HL-60 (cell line): ENCODE measurements around the gene ESR2.
"Not testable (repeated sequence)": the region's sequence is repeated elsewhere in the genome, so short reads cannot be mapped to it uniquely, and the experiment has no call there.

Experiments used
- POLR2AphosphoS5 ChIP-seq: IDR thresholded peaks from 2 replicates; pipeline ENCODE4 v1.6.1; 2012; ENCODE audit warnings: low read depth
- SPI1 ChIP-seq: IDR thresholded peaks from 2 replicates; pipeline ENCODE4 v1.6.1; 2012; ENCODE audit warnings: low read depth, mild to moderate bottlenecking, borderline replicate concordance
- TF ChIP-seq, protein P1 (sequence below): IDR thresholded peaks from one replicate; pipeline ENCODE4 v1.5.1; 2011; ENCODE audit warnings: low read length, control low read depth, inconsistent platforms; ENCODE audit not compliant: insufficient read depth
- TF ChIP-seq, protein P2 (sequence below): IDR thresholded peaks from 2 replicates; pipeline ENCODE4 v1.6.1; 2012; ENCODE audit warnings: low read depth; ENCODE audit not compliant: insufficient replicate concordance

DNA sequence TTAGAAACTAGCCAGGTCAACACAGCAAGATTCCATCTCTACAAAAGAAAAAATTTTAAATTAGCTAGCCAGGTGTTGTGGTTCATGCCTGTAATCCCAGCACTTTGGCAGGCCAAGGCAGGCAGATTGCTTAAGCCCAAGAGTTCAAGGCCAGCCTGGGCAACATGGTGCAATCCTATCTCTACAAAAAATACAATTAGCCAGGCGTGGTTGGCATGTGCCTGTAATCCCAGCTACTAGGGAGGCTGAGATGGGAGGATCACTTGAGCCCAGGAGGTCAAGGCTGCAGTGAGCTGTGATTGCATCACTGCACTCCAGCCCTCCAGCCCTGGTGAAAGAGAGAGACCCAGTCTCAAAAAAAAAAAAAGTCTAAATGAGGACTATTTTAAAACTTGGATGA lies 24.5 kb upstream of the ESR2 start:
- TF ChIP-seq, protein P1, sequence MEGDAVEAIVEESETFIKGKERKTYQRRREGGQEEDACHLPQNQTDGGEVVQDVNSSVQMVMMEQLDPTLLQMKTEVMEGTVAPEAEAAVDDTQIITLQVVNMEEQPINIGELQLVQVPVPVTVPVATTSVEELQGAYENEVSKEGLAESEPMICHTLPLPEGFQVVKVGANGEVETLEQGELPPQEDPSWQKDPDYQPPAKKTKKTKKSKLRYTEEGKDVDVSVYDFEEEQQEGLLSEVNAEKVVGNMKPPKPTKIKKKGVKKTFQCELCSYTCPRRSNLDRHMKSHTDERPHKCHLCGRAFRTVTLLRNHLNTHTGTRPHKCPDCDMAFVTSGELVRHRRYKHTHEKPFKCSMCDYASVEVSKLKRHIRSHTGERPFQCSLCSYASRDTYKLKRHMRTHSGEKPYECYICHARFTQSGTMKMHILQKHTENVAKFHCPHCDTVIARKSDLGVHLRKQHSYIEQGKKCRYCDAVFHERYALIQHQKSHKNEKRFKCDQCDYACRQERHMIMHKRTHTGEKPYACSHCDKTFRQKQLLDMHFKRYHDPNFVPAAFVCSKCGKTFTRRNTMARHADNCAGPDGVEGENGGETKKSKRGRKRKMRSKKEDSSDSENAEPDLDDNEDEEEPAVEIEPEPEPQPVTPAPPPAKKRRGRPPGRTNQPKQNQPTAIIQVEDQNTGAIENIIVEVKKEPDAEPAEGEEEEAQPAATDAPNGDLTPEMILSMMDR, result not testable (repeated sequence)
- TF ChIP-seq POLR2AphosphoS5, SPI1: not testable (repeated sequence)
- TF ChIP-seq, protein P2, sequence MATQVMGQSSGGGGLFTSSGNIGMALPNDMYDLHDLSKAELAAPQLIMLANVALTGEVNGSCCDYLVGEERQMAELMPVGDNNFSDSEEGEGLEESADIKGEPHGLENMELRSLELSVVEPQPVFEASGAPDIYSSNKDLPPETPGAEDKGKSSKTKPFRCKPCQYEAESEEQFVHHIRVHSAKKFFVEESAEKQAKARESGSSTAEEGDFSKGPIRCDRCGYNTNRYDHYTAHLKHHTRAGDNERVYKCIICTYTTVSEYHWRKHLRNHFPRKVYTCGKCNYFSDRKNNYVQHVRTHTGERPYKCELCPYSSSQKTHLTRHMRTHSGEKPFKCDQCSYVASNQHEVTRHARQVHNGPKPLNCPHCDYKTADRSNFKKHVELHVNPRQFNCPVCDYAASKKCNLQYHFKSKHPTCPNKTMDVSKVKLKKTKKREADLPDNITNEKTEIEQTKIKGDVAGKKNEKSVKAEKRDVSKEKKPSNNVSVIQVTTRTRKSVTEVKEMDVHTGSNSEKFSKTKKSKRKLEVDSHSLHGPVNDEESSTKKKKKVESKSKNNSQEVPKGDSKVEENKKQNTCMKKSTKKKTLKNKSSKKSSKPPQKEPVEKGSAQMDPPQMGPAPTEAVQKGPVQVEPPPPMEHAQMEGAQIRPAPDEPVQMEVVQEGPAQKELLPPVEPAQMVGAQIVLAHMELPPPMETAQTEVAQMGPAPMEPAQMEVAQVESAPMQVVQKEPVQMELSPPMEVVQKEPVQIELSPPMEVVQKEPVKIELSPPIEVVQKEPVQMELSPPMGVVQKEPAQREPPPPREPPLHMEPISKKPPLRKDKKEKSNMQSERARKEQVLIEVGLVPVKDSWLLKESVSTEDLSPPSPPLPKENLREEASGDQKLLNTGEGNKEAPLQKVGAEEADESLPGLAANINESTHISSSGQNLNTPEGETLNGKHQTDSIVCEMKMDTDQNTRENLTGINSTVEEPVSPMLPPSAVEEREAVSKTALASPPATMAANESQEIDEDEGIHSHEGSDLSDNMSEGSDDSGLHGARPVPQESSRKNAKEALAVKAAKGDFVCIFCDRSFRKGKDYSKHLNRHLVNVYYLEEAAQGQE, result not testable (repeated sequence)
